LNCaP clone FGC (cell line): ENCODE results near the gene APOL4.
"Not testable (repeated sequence)": the region's sequence is repeated elsewhere in the genome, so short reads cannot be mapped to it uniquely, and the experiment has no call there.

Experiments used
- DNase-seq: peaks from one replicate; pipeline ENCODE4 v3.0.0-alpha.2; 2011; ENCODE audit warnings: low read depth
- H3K4me3 ChIP-seq: 2 replicates; pipeline ENCODE4 v1.5.1; 2011; ENCODE audit warnings: mild to moderate bottlenecking, low read depth, low read length, control low read depth
- CTCF ChIP-seq: IDR thresholded peaks from 2 replicates; pipeline ENCODE4 v1.5.1; 2012; ENCODE audit warnings: mild to moderate bottlenecking; ENCODE audit not compliant: control insufficient read depth, insufficient read depth; ENCODE audit errors: extremely low read depth

The APOL4 gene

GRCh38 chr22:36166518-36167220 lies 34.9 kb downstream of the APOL4 start:
- H3K4me3 ChIP-seq = no peak overlapping the region
- no peak for DNase-seq
- TF ChIP-seq CTCF = no peak

GRCh38 chr22:36166086-36166485 lies 35.5 kb downstream of the APOL4 start:
- no peak overlapping the region for H3K4me3 ChIP-seq
- no peak for TF ChIP-seq CTCF
- DNase-seq = no peak

- no peak for DNase-seq
- H3K4me3 ChIP-seq = no peak overlapping the region
Observed at GRCh38 chr22:36165141-36165540, 36.5 kb downstream of the APOL4 start.

GRCh38 chr22:36164621-36165020 lies 37.0 kb downstream of the APOL4 start:
- no peak overlapping the region for H3K4me3 ChIP-seq
- no peak for TF ChIP-seq CTCF
- DNase-seq = no peak

More at GRCh38 chr22:36165141-36165540, 36.5 kb downstream of the APOL4 start:
- no peak for TF ChIP-seq CTCF

GRCh38 chr22:36163497-36163896 lies 38.1 kb downstream of the APOL4 start:
- DNase-seq = no peak
- TF ChIP-seq CTCF = no peak
- no peak overlapping the region for H3K4me3 ChIP-seq

- no peak overlapping the region for H3K4me3 ChIP-seq
- TF ChIP-seq CTCF = no peak
- no peak for DNase-seq
Observed at GRCh38 chr22:36162127-36163034, 39.2 kb downstream of the APOL4 start.

GRCh38 chr22:36161793-36162126 lies 39.8 kb downstream of the APOL4 start:
- DNase-seq, H3K4me3 ChIP-seq: not testable (repeated sequence)
